Activated T-cell treated with anti-CD3 and anti-CD28 coated beads for 24 hours (primary cell): ENCODE measurements around the gene TEDC2.
"Not testable (repeated sequence)": the region's sequence is repeated elsewhere in the genome, so short reads cannot be mapped to it uniquely, and the experiment has no call there.

ENCODE experiments used
- DNase-seq: peaks from one replicate; pipeline ENCODE4 v3.0.0-alpha.2; 2020; ENCODE audit warnings: low read depth

TEDC2 gene

DNA sequence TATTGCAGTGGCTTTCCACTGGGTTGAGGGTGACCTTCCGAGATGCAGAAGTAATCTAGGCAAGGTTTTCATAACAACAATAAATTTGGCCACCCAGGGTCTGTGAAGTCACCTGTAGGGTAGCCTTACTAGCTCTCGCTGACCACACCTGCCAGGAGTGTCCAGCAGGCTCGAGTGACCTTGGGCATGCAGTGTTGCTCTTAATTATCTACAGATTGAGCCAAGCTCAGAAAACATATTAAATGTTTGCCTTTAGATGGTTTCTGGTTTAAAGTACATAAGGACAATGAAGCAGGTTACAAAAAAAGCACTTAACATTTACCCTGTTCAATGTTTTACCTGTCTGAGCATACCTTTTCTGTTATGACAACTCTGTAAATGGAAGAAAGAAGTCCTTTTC lies 16.8 kb downstream of the TEDC2 start:
- DNase-seq = no peak

DNA sequence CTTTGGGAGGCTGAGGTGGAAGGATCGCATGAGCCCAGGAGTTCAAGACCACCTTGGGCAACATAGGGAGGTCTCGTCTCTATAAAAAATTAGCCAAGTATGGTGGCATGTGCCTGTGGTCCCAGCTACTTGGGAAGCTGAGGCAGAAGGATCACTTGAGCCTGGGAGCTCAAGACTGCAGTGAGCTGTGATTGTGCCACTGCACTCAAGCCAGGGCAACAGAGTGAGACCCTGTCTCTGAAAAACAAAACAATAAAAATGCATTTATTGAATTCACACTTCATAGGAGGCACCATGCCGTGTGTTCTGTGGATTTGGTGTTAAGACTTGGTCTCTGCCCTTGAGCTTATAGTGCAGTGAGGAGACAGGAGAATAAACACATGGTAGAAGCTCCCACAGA lies 17.4 kb downstream of the TEDC2 start:
- no peak for DNase-seq

DNA sequence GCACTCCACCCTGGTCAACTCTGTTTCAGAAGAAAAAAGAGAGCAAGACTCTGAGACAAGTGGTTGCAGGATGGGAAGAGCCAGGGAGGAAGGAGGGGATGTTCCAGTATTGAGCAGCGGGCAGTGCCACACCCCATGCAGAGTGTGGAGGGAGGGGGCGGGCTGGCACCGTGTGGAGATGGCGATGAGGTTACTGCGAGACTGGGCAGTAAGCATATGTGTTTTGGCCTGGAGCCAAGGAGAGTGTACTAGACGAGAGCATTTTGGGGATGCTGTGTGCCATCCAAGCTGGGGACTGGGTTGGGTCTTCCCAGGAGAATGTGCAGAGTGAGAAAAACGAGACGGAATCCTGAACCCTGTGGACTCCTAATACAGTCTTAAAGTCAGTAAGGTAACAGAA lies 18.4 kb downstream of the TEDC2 start:
- DNase-seq = no peak

DNA sequence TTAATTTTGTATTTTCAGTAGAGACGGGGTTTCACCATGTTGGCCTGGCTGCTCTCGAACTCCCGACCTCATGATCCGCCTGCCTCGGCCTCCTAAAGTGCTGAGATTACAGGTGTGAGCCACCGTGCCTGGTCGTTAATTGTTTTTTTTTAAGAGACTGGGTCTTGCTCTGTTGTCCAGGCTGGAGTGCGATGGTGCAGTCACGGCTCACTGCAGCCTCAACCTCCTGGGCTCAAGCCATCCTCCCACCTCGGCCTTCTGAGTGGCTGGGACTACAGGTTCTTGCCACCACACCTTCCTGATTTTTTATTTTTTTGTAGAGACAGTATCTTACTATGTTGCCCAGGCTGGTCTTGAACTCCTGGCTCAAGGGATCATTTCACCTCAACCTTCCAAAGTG lies 20.1 kb downstream of the TEDC2 start:
- DNase-seq = not testable (repeated sequence)

DNA sequence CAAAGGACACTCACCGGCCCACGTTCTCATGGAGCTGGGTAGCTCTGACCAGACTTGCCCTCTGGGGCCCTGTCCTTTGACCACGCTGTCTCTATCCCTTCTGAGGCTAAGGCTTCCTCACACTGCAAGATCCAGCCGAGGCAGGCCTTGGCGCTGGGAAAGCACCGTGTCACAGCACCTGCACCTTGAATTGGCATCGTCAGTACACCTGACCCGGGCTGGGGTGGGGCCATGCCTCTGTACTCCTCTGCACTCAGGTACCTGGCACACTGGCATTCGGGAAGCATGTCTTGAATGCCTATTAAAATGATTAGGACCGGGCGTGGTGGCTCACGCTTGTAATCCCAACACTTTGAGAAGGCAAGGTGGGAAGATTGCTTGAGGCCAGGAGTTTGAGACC lies 21.0 kb downstream of the TEDC2 start:
- DNase-seq = no peak

DNA sequence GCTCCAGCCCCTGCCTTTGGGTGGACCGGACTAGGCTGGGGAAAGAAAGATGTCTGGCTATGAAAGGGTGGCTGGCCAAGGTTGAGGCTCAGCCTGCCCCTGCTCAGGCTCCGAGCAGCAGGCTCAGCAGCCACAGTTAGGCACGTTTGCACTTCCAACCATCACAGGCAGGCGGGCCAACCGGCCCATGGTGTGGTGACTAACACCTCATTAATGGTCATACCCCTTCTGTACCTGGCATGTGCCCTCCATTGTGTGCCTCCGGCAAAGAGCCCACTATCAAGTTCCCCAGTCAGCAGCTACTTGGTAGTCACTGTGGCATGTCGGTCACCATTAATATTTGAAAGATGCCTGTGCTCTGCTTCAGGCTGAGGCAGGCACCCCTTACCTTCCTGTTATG lies 21.8 kb downstream of the TEDC2 start:
- DNase-seq = no peak

DNA sequence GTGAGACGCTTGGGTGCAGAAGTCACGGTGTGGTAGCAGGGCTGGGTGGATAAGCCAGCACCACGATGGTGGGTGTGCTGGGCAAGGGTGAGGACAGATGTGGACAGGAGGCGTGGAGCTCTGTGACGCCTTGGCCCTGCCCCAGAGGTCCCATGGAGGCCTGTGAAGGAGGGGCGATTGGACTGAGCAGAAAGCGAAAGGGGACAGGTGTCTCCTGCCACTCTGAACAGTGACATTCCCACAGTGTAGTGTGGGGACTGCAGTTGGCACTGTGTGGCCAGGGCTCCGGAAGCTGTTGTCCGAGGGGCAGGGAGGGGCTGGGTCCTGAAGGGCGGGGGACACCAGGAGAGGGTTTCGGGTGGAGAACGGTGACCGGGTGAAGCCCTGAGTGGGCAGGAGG lies 22.3 kb downstream of the TEDC2 start:
- DNase-seq = no peak

DNA sequence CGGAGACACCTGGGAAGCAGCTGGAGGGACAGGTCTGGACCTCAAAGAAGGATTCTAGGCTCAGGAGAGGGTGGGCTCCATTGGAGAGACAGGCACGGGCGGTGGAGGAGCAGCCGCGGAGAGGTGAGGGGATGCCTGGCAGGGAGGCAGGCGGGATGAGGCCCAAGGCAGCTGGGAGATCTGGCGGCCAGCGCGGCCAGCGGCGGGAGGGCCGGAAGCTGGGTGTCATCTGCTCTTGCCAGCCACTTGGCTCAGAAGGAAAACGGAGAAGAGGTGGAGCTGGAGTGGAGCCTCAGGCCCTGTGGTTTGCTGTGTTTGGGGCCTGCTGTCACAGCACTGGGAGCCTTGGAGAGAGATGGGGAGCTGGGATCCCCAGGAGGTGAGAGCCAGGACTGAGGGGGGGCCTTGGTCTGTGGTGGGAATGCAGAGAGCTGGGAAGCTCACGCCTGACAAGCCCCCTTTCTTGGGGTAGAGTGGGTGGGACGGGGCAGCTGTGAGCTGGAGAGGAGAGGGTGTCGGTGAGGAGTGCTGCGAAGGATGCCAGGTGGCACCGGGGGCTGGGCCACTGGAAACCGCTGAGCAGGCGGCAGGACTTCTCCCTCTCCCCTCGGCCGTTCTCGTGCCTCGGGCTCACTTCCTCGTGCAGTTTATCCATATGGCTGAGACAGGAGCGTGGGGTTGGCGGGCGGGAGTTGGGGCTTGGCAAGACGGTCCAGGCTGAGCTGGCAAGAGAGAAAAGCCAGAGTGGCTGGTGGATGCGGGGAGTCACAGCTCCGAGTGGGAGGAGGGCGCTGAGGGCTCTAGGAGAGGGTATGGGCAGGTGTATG lies 23.0 kb downstream of the TEDC2 start:
- no peak for DNase-seq

DNA sequence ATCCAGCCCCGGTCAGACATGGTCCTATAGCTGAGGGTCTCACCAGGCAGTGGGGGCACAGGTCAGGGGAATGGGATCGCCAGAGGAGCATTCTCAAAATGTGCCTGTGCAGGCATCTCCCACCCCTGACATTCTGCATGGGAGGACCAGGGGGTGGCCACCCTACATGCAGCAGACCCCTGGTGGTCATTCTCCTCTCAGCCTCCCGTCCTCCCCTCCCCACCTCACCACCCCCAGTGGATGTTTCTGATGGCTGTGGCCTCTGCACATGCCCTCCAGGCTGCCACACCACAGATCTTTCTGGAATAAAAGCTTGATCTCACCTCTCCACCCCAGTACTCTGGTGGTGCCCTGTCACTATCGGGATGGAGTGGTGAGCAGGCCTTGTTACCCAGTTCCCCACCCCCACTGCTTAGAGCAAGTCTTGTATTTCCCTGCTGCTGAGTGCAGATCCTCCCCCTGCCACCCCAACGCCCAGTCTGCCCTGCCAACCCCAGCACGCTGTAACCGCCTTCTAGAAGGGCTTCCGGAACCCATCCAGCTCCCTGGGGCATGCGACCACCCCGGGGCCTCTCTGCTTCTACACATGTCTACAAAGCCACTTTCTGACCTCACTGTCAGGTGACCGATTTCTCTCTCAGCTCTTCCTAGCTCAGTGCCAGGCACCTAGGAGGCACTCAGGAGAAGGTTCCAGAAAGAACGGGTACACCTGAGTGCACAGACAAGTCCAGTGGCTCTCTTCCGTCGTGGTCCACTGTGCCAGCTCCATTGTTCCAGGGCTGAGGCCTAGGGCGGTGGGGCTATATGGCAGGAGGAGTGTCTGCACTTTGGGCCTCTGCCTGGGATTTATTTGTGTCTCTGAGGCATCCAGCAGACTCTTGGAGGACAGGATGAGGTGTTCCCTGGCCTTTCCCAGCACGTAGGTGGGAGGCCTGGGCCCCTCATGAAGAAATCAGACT lies 24.3 kb downstream of the TEDC2 start:
- no peak for DNase-seq

DNA sequence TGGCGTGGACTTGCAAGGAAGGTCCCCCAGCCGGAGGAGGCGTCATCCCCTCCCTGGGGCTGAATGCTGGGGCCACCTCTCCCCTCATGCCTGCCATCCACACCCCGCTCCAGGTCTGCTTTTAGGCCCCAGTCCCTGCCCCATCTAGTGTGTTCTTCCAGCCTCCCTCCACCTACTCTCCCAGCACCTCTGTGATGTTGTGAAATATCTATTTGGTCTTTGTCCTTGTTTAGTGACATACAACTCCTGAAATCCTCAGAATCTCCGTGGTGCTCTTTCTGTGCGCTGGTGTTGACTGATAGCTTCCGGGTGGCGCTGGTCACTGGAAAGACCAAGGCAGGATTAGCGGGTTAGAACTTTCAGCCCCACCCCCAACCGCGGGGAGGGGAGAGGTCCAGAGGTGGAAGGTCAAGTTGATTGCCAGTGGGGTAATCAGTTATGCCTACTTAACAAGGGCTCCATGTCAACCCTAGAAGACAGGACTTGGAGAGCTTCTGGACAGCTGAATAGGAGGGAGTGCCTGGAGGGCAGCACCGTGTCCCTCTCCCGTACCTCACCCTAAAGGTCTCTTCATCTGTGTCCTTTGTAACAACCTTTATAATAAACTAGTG lies 25.1 kb downstream of the TEDC2 start:
- DNase-seq = no peak

DNA sequence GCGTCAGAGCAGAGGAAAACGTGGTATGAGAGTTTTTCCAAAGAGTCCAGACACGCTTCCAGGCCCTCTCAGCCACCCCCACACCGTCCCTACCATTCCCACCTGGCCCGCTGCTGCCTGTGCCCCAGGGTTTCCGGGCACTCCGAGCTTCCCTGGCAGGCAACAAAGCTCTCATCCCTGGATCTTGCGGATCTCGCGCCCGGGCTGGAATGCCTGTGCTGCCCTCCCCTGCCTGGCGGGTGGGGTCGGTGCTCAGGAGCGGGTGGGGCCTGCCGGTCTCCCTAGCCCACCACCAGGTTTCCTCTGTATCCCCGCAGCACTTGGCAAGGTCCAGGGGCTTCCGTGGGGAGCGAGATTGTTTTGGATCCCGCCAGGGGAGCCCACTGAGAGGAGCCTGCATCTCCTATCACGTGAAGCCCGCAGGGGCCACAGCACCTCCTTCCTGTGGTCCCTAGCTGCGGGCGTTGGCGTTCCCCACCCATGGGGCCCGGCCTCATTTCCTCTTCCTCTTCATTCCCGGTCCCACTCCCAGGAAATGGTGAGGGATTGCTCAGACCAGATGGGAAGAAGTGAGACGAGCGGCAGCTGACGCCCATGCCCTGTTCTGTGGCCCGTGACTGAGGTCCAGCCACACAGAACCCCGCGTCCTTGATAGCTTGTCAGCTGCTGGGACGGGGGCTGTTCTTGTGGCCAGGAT lies 26.1 kb downstream of the TEDC2 start:
- no peak for DNase-seq

DNA sequence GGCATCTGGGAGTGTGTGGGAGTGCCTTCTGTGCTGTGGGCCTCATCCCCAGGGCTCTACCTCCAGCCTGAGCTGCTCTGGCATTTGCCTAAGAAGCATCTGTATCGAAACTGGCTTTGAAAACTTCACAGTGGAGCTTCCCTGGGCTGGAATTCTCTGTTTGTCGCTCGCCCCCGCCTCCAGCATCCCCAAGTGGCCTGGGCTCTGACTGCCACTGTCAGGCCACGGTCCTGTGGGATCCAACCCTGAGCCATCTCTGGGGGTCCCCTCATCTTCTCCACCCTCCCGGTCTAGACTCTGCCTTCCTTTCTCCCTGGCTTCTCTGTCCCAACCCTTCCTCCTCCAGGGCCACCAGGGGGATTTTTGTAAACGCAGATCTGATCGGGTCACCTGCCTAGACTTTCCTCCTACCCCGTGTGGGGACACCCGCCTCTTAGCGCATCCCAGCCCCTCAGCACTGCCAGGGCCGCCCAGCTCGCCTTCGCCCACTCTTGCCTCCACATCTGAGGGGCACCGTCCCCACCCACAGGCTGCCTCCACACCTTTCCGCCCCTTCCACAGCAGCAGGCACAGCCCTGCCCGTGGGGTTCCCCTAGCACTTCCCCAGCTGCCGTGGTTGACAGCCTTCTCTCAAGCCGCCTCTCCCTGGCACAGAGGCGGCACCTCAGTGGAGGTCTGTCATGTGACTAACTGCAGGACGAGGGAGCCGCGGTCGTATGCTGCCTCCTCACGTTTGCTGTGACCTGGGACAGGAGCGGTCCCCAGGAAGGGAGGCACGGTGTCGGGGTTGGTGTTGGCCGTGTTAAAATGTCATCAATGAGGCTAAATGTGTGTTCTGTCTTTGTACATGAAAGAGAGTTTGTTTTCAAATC lies 27.0 kb downstream of the TEDC2 start:
- peak; percentile 62 for DNase-seq

DNA sequence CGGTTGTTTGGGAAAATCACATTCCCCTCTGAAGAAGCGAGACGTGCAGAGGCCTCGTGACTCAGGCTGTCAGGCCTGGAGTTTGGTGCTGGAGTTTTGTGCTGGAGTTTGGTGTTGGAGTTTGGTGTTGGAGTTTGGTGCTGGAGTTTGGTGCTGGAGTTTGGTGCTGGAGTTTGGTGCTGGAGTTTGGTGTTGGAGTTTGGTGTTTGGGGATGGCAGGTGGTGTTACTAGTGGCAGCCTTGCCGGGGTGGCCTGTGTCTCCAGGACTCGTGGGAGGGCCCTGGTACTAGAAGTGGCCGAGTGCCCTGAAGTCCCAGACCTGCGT lies 27.6 kb downstream of the TEDC2 start:
- DNase-seq = no peak

DNA sequence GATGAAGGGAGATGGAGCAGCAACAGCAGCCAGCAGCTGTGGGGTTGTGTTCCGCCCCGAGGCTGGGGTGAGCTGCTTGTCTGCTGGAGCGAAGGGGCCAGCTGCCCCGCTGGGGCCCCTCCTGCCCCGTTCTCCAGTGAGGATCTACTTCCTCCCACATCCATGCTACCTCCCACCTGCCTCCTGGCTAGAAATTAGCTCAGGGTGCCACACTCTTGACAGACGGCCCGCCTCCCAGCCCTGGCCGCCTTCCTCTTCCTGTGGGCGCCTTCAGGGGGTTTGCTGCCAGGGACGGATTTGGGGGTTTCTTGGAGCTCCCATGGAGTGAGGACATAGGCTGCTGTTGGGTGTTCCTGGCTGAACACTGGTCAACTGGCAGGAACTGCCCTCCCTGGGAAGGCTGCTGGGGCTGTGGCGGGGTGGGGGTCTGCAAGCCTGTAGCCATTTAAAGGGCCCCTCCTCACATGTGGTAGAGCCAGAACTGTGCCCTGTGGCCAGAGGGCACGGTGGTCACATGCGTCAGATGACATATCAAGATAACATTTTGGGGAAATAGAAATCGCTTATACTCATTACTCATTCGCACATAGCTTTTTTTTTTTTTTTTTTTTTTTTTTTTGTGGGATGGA lies 28.1 kb downstream of the TEDC2 start:
- no peak for DNase-seq

DNA sequence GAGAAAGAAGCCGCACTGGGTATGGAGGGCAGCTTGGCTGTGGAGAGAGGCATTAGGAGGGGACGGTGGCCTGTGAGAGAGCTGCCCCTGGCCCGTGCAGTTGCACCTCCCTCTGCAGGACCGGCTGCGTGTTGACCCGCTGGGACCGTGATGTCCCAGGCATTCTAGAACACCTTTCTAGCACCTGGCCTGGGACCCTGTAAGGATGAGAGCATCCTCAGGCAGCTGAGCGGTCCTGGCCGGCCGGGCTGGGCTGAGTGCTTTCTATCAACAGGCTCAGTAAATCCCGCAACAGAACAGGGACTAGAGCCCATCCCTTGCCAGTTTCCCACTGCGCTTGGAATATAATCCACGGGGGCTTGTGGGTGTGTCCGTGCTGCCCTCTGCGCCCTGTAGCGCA lies 29.7 kb downstream of the TEDC2 start:
- no peak for DNase-seq

DNA sequence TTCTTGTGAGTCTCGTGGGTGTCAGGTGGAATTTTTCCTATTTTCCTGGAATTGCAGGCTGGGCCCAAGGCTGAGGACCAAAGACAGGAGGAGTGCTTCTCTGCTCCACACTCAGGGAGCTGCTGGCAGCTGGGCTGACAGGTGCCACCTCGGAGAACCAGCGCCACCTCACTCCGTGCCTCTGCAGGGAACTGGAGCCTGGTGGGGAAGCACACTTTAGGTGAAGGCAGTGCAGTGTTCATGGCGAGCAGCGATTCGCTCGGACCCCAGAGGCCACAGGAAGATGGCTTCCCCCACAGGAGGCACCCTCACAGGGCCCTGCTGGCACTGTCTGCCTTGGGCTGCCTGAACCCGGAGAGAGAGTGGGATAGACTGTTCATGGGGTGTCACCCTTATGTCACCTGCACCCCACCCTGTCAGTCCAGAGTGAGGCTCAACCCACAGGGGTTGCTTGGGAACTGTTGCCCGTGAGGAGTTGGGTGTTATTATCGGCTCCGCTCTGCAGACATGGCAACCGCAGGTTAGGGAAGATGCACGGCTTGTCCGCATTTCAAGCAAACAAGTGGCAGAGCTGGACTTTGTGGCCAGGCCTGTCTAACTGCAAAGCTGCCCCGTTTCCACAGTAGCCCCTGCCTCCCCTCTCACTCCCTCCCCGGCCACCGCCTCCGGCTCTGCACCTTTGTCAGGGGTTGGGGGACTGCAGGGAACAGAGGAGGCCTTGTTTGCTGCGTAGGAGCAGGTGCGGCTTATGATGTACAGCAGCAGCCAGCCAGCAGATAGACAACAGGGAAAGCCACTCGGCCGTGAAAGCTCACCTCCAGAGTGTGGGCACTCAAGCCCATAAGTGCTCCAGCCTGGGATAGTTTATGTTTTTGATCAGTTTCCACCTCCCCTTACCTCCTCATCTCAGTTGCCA lies 30.5 kb downstream of the TEDC2 start:
- no peak for DNase-seq

DNA sequence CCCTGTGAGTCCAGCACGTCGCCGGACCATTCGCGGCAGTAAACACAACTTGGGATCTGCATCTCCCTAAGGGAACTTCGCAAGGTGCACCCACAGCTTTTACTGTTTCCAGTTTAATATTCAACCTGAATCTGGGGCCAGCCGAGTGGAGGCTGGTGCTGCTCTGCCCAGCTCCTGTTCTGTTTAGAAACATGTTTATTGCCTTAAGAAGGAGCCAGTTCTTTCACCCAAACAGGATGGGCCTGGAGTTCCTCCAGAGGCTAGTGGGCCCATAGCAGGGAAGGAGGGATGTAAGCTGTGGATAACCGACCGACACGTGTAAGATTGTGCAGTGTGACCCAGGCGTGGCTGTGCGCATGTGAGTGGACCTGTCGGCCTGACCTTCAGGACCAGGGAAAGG lies 32.4 kb downstream of the TEDC2 start:
- DNase-seq = no peak

DNA sequence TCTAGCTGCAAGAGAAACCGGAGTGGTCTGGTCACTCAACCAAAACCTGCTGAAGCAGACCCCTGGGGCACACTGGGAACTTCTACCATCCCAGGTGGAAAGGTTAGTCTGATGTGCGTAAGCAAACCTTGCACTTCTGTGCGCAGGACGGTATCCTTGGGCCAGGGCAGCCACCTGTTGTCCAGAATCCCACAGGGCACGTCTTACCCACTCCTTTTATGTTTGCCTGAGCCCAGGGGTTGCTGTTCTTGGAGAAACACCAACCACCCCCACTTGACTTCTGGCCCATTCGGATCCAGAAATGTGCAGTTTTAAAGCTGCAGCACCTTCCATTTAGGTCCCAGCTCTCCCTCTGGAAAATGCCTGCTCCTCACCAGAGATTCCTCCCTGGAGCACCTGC lies 33.7 kb downstream of the TEDC2 start:
- DNase-seq = no peak

DNA sequence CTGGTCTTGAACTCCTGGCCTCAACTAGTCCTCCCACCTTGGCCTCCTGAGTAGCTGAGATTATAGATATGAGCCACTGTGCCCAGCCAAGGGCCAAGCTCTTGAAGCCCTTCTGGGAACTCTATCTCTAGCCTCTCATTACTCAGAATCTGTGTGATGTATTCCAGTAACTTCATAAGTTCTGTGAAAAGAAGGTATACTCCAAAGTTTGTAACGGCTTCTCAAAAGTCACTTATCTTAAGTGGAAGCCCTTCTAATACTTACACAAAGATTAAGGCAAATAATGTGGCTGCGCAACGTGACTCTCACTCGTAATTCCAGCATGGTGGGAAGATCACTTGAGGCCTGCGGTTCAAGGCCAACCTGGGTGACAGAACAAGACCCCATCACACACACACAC lies 34.7 kb downstream of the TEDC2 start:
- DNase-seq = no peak

DNA sequence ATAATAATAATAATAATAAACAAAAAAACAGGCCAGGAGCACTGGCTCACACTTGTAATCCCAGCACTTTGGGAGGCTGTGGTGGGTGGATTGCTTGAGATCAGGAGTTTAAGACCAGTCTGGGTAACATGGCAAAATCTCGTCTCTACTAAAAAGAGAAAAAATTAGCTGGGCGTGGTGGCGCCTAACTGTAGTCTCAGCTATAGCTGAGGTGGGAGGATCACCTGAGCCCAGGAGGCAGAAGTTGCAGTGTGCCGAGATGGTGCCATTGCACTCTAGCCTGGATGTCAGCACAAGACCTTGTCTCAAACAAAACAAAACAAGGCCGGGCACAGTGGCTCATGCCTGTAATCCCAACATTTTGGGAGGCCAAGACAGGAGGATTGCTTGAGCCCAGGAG lies 35.1 kb downstream of the TEDC2 start:
- DNase-seq = no peak
